IPS-18a (cell line): Measurements from ENCODE around the gene CEMIP.
"Not testable (repeated sequence)": the region's sequence is repeated elsewhere in the genome, so short reads cannot be mapped to it uniquely, and the experiment has no call there.

Source experiments
- H3K27ac ChIP-seq: one replicate; pipeline ENCODE4 v1.5.1; 2013; ENCODE audit warnings: low read length
- H3K27me3 ChIP-seq: one replicate; pipeline ENCODE4 v1.6.1; 2013; ENCODE audit warnings: mild to moderate bottlenecking, low read length; ENCODE audit not compliant: control insufficient read depth, insufficient read depth
- H3K36me3 ChIP-seq: one replicate; pipeline ENCODE4 v1.6.1; 2013; ENCODE audit warnings: low read depth, low read length; ENCODE audit not compliant: control insufficient read depth
- H3K4me1 ChIP-seq: one replicate; pipeline ENCODE4 v1.6.1; 2013; ENCODE audit warnings: low read depth, low read length; ENCODE audit not compliant: control insufficient read depth
- H3K4me3 ChIP-seq: one replicate; pipeline ENCODE4 v1.5.1; 2013; ENCODE audit warnings: low read length
- H3K9ac ChIP-seq: one replicate; pipeline ENCODE4 v1.6.1; 2013; ENCODE audit warnings: mild to moderate bottlenecking, low read length, moderate library complexity
- H3K9me3 ChIP-seq: one replicate; pipeline ENCODE4 v1.6.1; 2013; ENCODE audit warnings: low read depth, low read length; ENCODE audit not compliant: control insufficient read depth

The CEMIP gene

DNA sequence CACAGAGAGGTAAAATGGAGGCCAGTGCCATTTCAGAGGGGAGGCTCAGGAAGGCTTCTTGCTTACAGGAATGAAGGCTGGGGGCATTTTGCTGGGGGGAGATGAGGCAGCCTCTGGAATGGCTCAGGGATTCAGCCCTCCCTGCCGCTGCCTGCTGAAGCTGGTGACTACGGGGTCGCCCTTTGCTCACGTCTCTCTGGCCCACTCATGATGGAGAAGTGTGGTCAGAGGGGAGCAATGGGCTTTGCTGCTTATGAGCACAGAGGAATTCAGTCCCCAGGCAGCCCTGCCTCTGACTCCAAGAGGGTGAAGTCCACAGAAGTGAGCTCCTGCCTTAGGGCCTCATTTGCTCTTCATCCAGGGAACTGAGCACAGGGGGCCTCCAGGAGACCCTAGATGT lies 170.6 kb downstream of the CEMIP start:
- Histone ChIP-seq H3K9me3 (no peaks in the 10 kb centered on the region), H3K36me3 (peaks cover 25% of the 10 kb centered on the region), H3K27me3 (no peaks in the 10 kb centered on the region), H3K4me1 (peaks cover 9% of the 10 kb centered on the region), H3K27ac (no peak overlapping the region), H3K9ac (no peak overlapping the region), H3K4me3 (no peak overlapping the region)

DNA sequence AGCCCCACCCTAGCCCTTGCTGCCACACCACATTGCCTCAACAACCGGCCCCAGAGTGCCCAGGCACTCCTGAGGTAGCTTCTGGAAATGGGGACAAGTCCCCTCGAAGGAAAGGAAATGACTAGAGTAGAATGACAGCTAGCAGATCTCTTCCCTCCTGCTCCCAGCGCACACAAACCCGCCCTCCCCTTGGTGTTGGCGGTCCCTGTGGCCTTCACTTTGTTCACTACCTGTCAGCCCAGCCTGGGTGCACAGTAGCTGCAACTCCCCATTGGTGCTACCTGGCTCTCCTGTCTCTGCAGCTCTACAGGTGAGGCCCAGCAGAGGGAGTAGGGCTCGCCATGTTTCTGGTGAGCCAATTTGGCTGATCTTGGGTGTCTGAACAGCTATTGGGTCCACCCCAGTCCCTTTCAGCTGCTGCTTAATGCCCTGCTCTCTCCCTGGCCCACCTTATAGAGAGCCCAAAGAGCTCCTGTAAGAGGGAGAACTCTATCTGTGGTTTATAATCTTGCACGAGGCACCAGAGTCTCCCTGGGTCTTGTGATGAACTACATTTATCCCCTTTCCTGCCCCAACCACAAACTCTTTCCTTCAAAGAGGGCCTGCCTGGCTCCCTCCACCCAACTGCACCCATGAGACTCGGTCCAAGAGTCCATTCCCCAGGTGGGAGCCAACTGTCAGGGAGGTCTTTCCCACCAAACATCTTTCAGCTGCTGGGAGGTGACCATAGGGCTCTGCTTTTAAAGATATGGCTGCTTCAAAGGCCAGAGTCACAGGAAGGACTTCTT lies 171.3 kb downstream of the CEMIP start:
- Histone ChIP-seq H3K4me3 (no peak overlapping the region), H3K4me1 (peaks cover 10% of the 10 kb centered on the region), H3K9me3 (no peaks in the 10 kb centered on the region), H3K9ac (no peak overlapping the region), H3K27me3 (no peaks in the 10 kb centered on the region), H3K27ac (no peak overlapping the region), H3K36me3 (peaks cover 25% of the 10 kb centered on the region)

- Histone ChIP-seq H3K27ac (no peak overlapping the region), H3K9ac (no peak overlapping the region), H3K27me3 (no peaks in the 10 kb centered on the region), H3K36me3 (peaks cover 22% of the 10 kb centered on the region), H3K4me3 (no peak overlapping the region), H3K4me1 (peaks cover 10% of the 10 kb centered on the region), H3K9me3 (no peaks in the 10 kb centered on the region)
These were observed 172.8 kb downstream of the CEMIP start for GRCh38 chr15:80951941-80952340.

GRCh38 chr15:80953001-80953952 lies 174.1 kb downstream of the CEMIP start:
- H3K4me1 ChIP-seq = peaks cover 10% of the 10 kb centered on the region
- no peaks in the 10 kb centered on the region for H3K9me3 ChIP-seq
- peaks cover 15% of the 10 kb centered on the region for H3K36me3 ChIP-seq
- H3K27ac ChIP-seq = no peak overlapping the region
- H3K9ac ChIP-seq = no peak overlapping the region
- H3K27me3 ChIP-seq = no peaks in the 10 kb centered on the region
- no peak overlapping the region for H3K4me3 ChIP-seq

GRCh38 chr15:80953953-80954778 lies 175.0 kb downstream of the CEMIP start:
- Histone ChIP-seq H3K36me3 (peaks cover 10% of the 10 kb centered on the region), H3K4me3 (no peak overlapping the region), H3K4me1 (peaks cover 10% of the 10 kb centered on the region), H3K9me3 (no peaks in the 10 kb centered on the region), H3K9ac (no peak overlapping the region), H3K27me3 (no peaks in the 10 kb centered on the region), H3K27ac (peak overlapping the region; percentile 79)

DNA sequence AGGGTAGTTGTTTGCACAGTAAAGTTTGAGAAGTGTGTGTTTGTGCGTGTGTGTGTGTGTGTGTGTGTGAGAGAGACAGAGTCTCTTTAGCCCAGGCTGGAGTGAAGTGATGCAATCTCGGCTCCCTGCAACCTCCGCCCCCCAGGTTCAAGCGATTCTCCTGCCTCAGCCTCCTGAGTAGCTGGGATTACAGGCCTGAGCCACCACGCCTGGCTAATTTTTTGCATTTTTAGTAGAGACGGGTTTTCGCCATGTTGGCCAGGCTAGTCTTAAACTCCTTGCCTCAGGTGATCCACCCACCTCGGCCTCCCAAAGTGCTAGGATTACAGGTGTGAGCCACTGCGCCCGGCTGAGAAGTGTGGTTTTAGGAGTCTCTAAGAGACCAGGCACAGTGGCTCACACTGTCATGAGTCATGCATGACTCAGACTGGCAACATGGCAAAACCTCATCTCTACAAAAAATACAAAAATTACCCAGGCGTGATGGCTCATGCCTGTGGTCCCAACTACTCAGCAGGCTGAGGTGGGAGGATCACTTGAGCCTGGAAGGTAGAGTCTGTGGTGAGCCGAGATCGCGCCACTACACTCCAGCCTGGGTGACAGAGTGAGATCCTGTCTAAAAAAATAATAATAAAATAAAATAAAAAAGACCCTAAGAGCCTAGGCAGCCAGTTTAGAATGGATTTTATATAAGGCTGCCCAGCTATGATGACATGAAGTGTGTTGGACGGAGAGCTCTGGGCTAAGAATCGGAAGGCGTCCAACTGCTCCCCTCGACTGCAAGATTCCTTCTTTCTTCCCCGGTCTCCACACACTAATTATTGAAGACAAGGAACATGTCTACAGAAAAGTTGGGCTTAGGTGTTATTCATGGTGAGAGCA lies 176.6 kb downstream of the CEMIP start:
- H3K9me3 ChIP-seq, H3K27ac ChIP-seq, H3K27me3 ChIP-seq, H3K36me3 ChIP-seq, H3K4me3 ChIP-seq, H3K9ac ChIP-seq: not testable (repeated sequence)
- peaks cover 10% of the 10 kb centered on the region for H3K4me1 ChIP-seq

DNA sequence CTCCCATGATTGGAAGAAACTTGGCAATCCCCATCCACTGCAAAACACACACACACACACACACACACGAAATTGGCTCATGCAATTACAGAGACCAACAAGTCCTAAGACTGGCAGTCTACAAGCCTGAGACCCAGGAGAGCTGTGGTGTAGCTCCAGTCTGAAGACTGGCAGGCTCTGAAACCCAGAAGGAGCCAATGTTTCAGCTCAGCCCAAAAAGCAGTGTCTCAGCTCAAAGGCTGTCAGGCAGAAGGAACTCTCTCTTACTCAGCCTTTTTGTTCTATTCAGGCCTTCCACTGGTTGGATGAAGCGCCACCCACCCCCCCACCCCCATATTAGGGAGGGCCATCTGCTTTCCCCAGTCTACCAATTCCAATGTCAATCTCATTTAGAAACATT lies 178.4 kb downstream of the CEMIP start:
- Histone ChIP-seq H3K27me3 (no peaks in the 10 kb centered on the region), H3K9me3 (no peaks in the 10 kb centered on the region), H3K36me3 (no peaks in the 10 kb centered on the region), H3K27ac (no peak overlapping the region), H3K4me1 (peaks cover 10% of the 10 kb centered on the region), H3K4me3 (no peak overlapping the region), H3K9ac (no peak overlapping the region)

DNA sequence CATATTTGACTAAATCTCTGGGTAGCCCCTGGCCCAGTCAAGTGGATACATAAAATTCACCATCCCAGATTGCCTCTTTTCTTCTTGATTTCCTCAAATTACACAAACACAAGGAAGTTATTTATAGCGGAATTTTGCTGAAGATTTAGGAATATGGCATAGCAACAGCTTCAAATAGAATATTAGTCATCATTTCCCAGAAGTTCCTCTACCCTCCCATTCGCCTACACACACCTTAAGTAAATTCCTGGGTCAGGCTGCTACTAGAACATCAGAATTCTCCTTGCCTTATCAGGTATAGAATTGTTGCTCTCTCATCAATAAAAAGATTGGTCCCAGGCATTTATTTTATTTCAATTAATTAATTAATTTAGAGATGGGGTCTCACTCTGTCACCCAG lies 178.8 kb downstream of the CEMIP start:
- no peak overlapping the region for H3K27ac ChIP-seq
- no peaks in the 10 kb centered on the region for H3K36me3 ChIP-seq
- H3K4me3 ChIP-seq = no peak overlapping the region
- no peak overlapping the region for H3K9ac ChIP-seq
- no peaks in the 10 kb centered on the region for H3K27me3 ChIP-seq
- H3K4me1 ChIP-seq = peaks cover 10% of the 10 kb centered on the region
- H3K9me3 ChIP-seq = no peaks in the 10 kb centered on the region

DNA sequence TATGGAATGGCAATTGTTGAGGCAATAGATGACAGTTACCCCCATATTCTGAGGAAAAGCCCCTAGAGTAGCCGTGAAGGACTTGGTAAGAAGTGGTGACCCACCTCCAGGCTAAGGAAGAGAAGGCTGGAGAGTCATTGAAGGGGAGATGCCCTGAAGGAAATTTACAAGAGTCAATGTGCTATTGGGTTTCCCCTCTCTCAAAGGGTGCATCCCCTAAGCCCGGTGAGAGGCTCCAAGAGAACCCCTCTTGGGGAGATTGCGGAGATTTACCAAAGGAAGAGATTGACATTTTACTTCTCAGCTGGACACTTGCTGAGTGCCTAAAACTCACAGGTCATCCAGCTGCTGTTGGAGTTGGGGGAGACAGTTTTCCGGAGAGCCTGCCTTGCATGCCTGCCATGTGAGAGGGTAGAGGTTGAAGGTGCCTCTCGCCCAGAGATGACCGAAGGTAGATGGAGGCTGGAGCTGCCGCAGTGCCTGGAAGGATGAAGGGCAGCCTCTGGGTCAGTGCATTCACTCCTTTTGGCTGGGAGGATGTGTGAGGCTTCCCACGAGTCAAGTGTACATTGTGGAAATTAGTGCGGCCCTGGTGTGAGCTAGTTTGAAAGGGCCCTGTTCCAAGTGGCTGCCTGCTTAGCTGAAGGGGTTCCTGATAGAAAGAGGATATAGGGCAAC lies 179.8 kb downstream of the CEMIP start:
- Histone ChIP-seq H3K9me3 (no peaks in the 10 kb centered on the region), H3K4me3 (no peak overlapping the region), H3K4me1 (peaks cover 9% of the 10 kb centered on the region), H3K27ac (no peak overlapping the region), H3K9ac (no peak overlapping the region), H3K36me3 (no peaks in the 10 kb centered on the region), H3K27me3 (no peaks in the 10 kb centered on the region)

DNA sequence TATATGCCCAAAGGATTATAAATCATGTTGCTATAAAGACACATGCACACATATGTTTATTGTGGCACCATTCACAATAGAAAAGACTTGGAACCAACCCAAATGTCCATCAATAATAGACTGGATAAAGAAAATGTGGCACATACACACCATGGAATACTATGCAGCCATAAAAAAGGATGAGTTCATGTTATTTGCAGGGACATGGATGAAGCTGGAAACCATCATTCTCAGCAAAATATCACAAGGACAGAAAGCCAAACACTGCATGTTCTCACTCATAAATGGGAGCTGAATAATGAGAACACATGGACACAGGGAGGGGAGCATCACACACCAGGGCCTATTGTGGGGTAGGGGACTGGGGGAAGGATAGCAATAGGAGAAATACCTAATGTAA lies 186.3 kb downstream of the CEMIP start:
- not testable (repeated sequence) for H3K4me3 ChIP-seq, H3K36me3 ChIP-seq, H3K9ac ChIP-seq, H3K9me3 ChIP-seq, H3K27me3 ChIP-seq, H3K27ac ChIP-seq
- peaks cover 20% of the 10 kb centered on the region for H3K4me1 ChIP-seq
